Gastroesophageal sphincter (tissue), 4 donors: ENCODE measurements around the gene RAB17. TPM values are rescaled to one million over a fixed set of nuclear protein-coding genes. Genes with fewer than 3 reads are reported as not detected.

Experiments used
- ATAC-seq: fragments of 150-250 bp; one replicate; pipeline ENCODE4 v1.9.1; 2016; ENCODE audit warnings: mild to moderate bottlenecking, moderate library complexity
- H3K27ac ChIP-seq, 4 donors: fragments of 200-600 bp; sonication (generic) in 3 of 4; 1 replicate in 3 of 4; 2 replicates in 1 of 4; pipeline ENCODE4 v1.5.1; 2016 to 2019
- H3K27me3 ChIP-seq: fragments of 200-600 bp; sonication (generic); one replicate; pipeline ENCODE4 v1.5.1; 2019
- H3K36me3 ChIP-seq, 2 donors: fragments of 200-600 bp; sonication (generic); one replicate each; pipeline ENCODE4 v1.5.1; 2019; ENCODE audit warnings: control low read depth in 1 of 2
- H3K4me1 ChIP-seq, 3 donors: fragments of 200-600 bp; sonication (generic); 1 replicate in 2 of 3; 2 replicates in 1 of 3; pipeline ENCODE4 v1.5.1; 2016 to 2019; ENCODE audit warnings: control low read depth in 2 of 3
- H3K4me3 ChIP-seq, 2 donors: fragments of 200-600 bp; sonication (generic); one replicate each; pipeline ENCODE4 v1.5.1; 2019; ENCODE audit warnings: mild to moderate bottlenecking in 1 of 2, moderate library complexity in 1 of 2
- H3K9me3 ChIP-seq, 3 donors: fragments of 200-600 bp; sonication (generic); one replicate each; pipeline ENCODE4 v1.5.1; 2017 to 2019; ENCODE audit warnings: control low read depth in 2 of 3
- CTCF ChIP-seq, 4 experiments: fragments of 200-600 bp in 2 of 4; fragments of 450-650 bp in 2 of 4; sonication (generic) in 1 of 4; IDR thresholded peaks; one replicate each; pipeline ENCODE4 v1.5.1; 2017 to 2019; ENCODE audit warnings: antibody characterized with exemption in 4 of 4, mild to moderate bottlenecking in 2 of 4, moderate library complexity in 2 of 4
- EP300 ChIP-seq: sonication (generic); formaldehyde crosslinking; IDR thresholded peaks from one replicate; pipeline ENCODE4 v1.6.1; 2017; ENCODE audit warnings: antibody characterized with exemption, mild to moderate bottlenecking
- POLR2A ChIP-seq, 2 donors: fragments of 450-650 bp; IDR thresholded peaks; one replicate each; pipeline ENCODE4 v1.6.1; 2017; ENCODE audit warnings: antibody characterized with exemption in 2 of 2, mild to moderate bottlenecking in 2 of 2, moderate library complexity in 1 of 2
- POLR2AphosphoS5 ChIP-seq: sonication (generic); formaldehyde crosslinking; IDR thresholded peaks from one replicate; pipeline ENCODE4 v1.6.1; 2017; ENCODE audit warnings: antibody characterized with exemption
- WGBS, 2 donors: methylation state at CpG; one replicate each; pipeline ENCODE4 v1.1.5; 2018; ENCODE audit warnings: low coverage in 1 of 2; 5-methylcytosine and 5-hydroxymethylcytosine counted together
- total RNA-seq, 4 donors: library from RNA; depleted of rRNA; stranded (reverse); fragments of >200 nt; gene quantifications; one replicate each; pipeline ENCODE4 v1.1.0, GENCODE V29; 2016

RAB17 gene
- total RNA-seq, 4 donors from 2014 or later, result 0.81 to 6.7 (median 3.2) TPM

- no peak overlapping the region for H3K27ac ChIP-seq
- no peaks in the 10 kb centered on the region for H3K9me3 ChIP-seq
- ATAC-seq, result no peak
- no peaks in the 10 kb centered on the region for H3K27me3 ChIP-seq
- WGBS, 2 donors, result 83 to 86% methylated on average over 2 of the region's 7 CpGs
- H3K4me3 ChIP-seq, result no peak overlapping the region
- no peak for TF ChIP-seq EP300
- no peak for TF ChIP-seq CTCF (IDR thresholded peaks at IDR 0.05)
- no peak for TF ChIP-seq POLR2AphosphoS5
- TF ChIP-seq POLR2A (IDR thresholded peaks at IDR 0.05), result no peak
- no peaks in the 10 kb centered on the region for H3K4me1 ChIP-seq
- H3K36me3 ChIP-seq, result no peaks in the 10 kb centered on the region
Observed at GRCh38 chr2:237533668-237534161, 56.8 kb downstream of the RAB17 start.

- H3K9me3 ChIP-seq, result no peaks in the 10 kb centered on the region
- WGBS, 2 donors, result 58% methylated on average over 5 of the region's 11 CpGs; no CpG with 5 or more reads in 1 of the 2 donors
- TF ChIP-seq EP300 (no peak), CTCF (IDR thresholded peaks at IDR 0.05) (no peak), POLR2A (IDR thresholded peaks at IDR 0.05) (no peak), POLR2AphosphoS5 (no peak)
Observed at GRCh38 chr2:237532160-237532559, 58.4 kb downstream of the RAB17 start.

GRCh38 chr2:237530472-237531433, 59.8 kb downstream of the RAB17 start:
- Histone ChIP-seq H3K27me3 (no peaks in the 10 kb centered on the region), H3K36me3 (no peaks in the 10 kb centered on the region), H3K27ac (no peak overlapping the region), H3K4me3 (no peak overlapping the region), H3K4me1 (no peaks in the 10 kb centered on the region), H3K9me3 (no peaks in the 10 kb centered on the region)
- WGBS, 2 donors, result no CpG with 5 or more reads among the region's 12 CpGs
- TF ChIP-seq POLR2A (IDR thresholded peaks at IDR 0.05) (no peak), CTCF (IDR thresholded peaks at IDR 0.05) (no peak), POLR2AphosphoS5 (no peak), EP300 (no peak)
- ATAC-seq, result no peak

More at GRCh38 chr2:237532160-237532559, 58.4 kb downstream of the RAB17 start:
- H3K36me3 ChIP-seq, result no peaks in the 10 kb centered on the region
- H3K4me1 ChIP-seq, result no peaks in the 10 kb centered on the region
- no peak overlapping the region for H3K4me3 ChIP-seq
- no peaks in the 10 kb centered on the region for H3K27me3 ChIP-seq
- no peak overlapping the region for H3K27ac ChIP-seq
- no peak for ATAC-seq

GRCh38 chr2:237529452-237530402, 60.8 kb downstream of the RAB17 start:
- TF ChIP-seq EP300 (no peak), CTCF (IDR thresholded peaks at IDR 0.05) (no peak), POLR2A (IDR thresholded peaks at IDR 0.05) (no peak), POLR2AphosphoS5 (no peak)
- ATAC-seq, result no peak
- H3K27ac ChIP-seq, result no peak overlapping the region

More at GRCh38 chr2:237529452-237530402, 60.8 kb downstream of the RAB17 start:
- no peaks in the 10 kb centered on the region for H3K27me3 ChIP-seq
- 85 to 86% methylated on average over 2 to 4 of the region's 19 CpGs for WGBS, 2 donors
- H3K4me3 ChIP-seq, result no peak overlapping the region
- no peaks in the 10 kb centered on the region for H3K9me3 ChIP-seq
- no peaks in the 10 kb centered on the region for H3K36me3 ChIP-seq
- H3K4me1 ChIP-seq, result no peaks in the 10 kb centered on the region
